GM12872 (cell line): ENCODE measurements around the gene ATG10.

Source experiments
- CTCF ChIP-seq: IDR thresholded peaks from 3 replicates; pipeline ENCODE4 v1.5.1; 2011; ENCODE audit warnings: low read depth, mild to moderate bottlenecking, low read length, moderate library complexity; ENCODE audit not compliant: insufficient read depth

Gene ATG10

DNA sequence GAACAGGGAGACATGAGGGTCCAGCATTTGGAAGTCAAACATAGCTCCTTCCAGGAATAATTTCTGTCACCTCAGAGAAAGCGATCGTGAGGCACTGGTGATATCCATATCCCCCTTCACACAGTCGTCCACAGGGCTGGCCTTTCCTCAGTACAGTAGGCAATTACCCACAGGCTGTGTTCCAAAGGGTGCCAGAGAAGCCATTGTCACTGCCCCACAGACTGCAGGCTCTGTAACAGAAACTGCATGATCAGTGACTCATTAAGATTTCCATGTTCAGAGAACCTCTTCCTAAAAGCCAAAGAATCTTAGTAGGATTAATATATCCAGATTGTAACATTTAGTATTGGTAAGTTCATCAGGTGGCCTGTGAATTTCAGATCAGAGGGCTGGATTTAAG, 178.7 kb downstream of the ATG10 start:
- TF ChIP-seq CTCF: no peak

GRCh38 chr5:82151204-82151603, 179.4 kb downstream of the ATG10 start:
- no peak for TF ChIP-seq CTCF

DNA sequence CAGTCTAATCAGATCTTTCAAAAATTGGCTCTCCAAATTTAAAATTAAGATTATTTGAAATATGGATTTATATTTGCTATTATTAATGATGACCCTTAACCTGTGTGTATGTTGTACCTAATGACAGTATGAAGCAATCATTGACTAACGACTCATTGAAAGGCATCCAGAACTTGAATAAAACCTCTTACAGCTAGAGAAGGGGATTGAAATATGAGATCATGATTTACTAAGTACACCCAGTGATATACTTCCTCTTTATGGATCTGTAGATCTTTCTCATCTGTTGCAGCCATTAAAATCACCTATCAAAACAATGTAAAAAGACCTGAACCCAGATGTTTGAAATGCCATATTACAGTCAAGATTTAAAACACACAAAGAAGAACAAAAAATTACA, 179.8 kb downstream of the ATG10 start:
- TF ChIP-seq CTCF: no peak

DNA sequence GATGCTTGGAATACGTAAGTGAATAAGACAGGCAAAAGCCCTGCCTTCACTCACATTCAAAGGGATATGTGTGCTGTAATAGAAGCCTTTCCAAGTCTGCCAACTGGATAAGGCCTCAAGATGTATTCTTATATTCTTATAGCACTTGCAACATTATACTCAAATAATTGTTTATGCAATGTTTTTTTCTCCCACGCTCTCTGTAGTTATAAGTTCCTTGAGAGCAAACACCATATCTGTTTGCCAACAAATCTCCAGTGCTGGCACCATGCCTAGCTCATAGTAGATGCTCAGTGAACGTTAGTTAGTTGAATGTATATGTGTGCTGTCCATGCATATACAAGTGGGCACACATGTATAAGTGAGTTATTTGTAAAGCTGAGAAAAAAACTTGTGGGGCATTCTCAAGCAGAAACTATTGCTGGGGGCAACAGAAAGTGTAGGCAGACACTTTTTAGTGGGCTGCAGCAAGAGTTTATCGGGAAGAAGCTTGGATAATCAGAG, 181.2 kb downstream of the ATG10 start:
- no peak for TF ChIP-seq CTCF

GRCh38 chr5:82154776-82155175, 183.0 kb downstream of the ATG10 start:
- TF ChIP-seq CTCF: no peak

DNA sequence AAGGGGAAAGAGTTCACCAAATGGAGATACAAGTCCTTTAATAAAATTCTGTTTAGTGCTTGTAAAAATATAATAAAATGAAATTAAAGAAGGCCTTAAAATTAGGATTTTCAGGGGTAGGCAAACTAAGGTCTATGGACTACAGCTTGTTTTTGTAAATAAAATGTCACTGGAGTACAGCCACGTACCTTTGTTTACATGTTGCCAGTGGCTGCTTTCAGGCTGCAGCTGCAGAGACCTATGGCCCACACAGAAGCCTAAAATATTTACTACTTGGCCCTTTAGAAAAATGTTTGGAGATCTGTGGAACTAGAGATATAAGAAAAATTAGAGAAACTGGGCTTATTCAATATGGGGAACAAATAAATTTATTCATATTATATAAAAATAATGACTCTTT, 183.5 kb downstream of the ATG10 start:
- no peak for TF ChIP-seq CTCF

DNA sequence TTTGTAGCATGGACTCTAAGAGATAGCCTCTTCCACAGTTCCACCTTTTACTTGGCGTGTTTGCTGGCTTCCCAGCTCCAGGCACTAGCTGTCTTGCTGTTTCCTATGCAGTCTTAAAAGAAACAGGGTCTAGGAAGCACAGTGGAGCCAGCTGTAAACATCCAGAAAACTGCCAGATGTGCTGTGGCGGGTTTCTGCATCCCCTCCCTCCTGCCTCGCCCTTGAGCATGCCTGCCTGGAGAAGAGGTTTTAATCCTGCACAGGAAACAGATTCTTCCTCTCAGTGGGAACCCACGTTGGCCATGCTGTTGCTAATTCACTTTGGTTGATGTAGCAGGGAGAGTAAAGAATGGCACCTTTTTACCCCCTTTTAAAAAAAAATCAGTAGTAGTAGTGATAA, 185.1 kb downstream of the ATG10 start:
- TF ChIP-seq CTCF: no peak
